C4-2B (cell line): Measurements from ENCODE around the gene RALBP1.

ENCODE experiments used
- CTCF ChIP-seq: fragments of 450-650 bp; conservative IDR thresholded peaks from 2 replicates; pipeline ENCODE4 v1.5.1; 2017; ENCODE audit warnings: mild to moderate bottlenecking
- ZFX ChIP-seq: fragments of 450-650 bp; IDR thresholded peaks from 2 replicates; pipeline ENCODE4 v1.6.1; 2017

DNA sequence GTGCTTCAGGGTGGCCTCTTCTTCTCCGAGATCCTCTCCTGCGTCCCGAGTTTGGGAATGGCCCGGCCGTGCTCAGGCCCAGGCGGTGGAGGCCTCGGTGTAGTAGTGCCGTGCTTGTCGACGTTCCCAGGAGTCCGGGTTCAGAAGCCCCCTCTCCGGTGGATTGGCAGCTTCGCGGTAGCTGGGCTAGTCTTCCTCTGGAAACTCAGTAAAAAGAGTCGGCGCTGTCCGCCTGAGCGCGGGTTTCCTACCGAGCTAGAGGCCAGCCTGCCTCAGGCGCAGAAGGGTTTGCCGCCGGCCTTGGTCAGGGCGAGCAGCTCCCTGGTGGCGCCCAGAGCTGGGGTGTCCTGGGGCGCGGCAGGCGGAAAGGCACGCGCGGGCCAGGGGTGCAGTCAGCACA is 3.2 kb downstream of the RALBP1 start:
- no peak for TF ChIP-seq CTCF
- TF ChIP-seq ZFX: no peak
